SK-N-MC (cell line): ENCODE data around the gene CRELD1.

Experiments used
- DNase-seq: peaks from one replicate; pipeline ENCODE4 v3.0.0-alpha.2; 2011; ENCODE audit warnings: low read depth, low spot score
- H3K27ac ChIP-seq: fragments of 200-600 bp; sonication (generic); 2 replicates; pipeline ENCODE4 v1.5.1; 2016; ENCODE audit warnings: mixed run types
- H3K36me3 ChIP-seq: fragments of 200-600 bp; sonication (generic); 2 replicates; pipeline ENCODE4 v1.6.1; 2017; ENCODE audit warnings: antibody characterized with exemption, low read length, mixed read lengths; ENCODE audit not compliant: insufficient read depth
- H3K4me3 ChIP-seq: fragments of 200-600 bp; sonication (generic); 2 replicates; pipeline ENCODE4 v1.5.1; 2016
- H3K9ac ChIP-seq: fragments of 200-600 bp; sonication (generic); 2 replicates; pipeline ENCODE4 v1.8.0; 2017; ENCODE audit warnings: mixed run types, mixed read lengths; ENCODE audit not compliant: insufficient read length
- H3K9me3 ChIP-seq: fragments of 200-600 bp; sonication (generic); 2 replicates; pipeline ENCODE4 v1.6.1; 2017; ENCODE audit warnings: low read depth, mild to moderate bottlenecking, antibody characterized with exemption, low read length, moderate library complexity, mixed read lengths
- EZH2 ChIP-seq: fragments of 200-600 bp; sonication (generic); IDR thresholded peaks from one replicate; pipeline ENCODE4 v1.6.1; 2017; ENCODE audit warnings: antibody characterized with exemption
- FOXP2 ChIP-seq: optimal IDR thresholded peaks from 2 replicates; pipeline ENCODE3; 2011; ENCODE audit warnings: mild to moderate bottlenecking, moderate library complexity; ENCODE audit not compliant: insufficient read depth; ENCODE audit errors: extremely low read length, control extremely low read depth
- POLR2AphosphoS5 ChIP-seq: IDR thresholded peaks from 2 replicates; pipeline ENCODE4 v1.6.1; 2012; ENCODE audit warnings: mild to moderate bottlenecking, low read depth, low read length, borderline replicate concordance

Gene CRELD1

GRCh38 chr3:9933561-9934234 is at the start of gene CRELD1:
TSS of gene CRELD1 (plus strand) at chr3:9933834. CDS start at chr3:9934439, 605 bp downstream.
- Histone ChIP-seq H3K36me3 (no peaks in the 10 kb centered on the region), H3K27ac (no peak within 1 kb of the TSS), H3K9ac (peak within 1 kb of the TSS; percentile 73), H3K9me3 (no peaks in the 10 kb centered on the region), H3K4me3 (peak within 1 kb of the TSS; percentile 81)
- peak; percentile 28 for DNase-seq
- TF ChIP-seq POLR2AphosphoS5 (peak; percentile 71), FOXP2 (no peak)

GRCh38 chr3:9884555-9885165 is 49.0 kb upstream of the CRELD1 start:
- Histone ChIP-seq H3K27ac (no peak overlapping the region), H3K9me3 (no peaks in the 10 kb centered on the region), H3K9ac (no peak overlapping the region), H3K4me3 (no peak overlapping the region), H3K36me3 (no peaks in the 10 kb centered on the region)
- TF ChIP-seq POLR2AphosphoS5, result no peak
- no peak for TF ChIP-seq FOXP2
- TF ChIP-seq EZH2, result no peak
- DNase-seq, result no peak

- Histone ChIP-seq H3K9me3 (no peaks in the 10 kb centered on the region), H3K27ac (no peak overlapping the region), H3K36me3 (no peaks in the 10 kb centered on the region), H3K9ac (no peak overlapping the region), H3K4me3 (no peak overlapping the region)
- DNase-seq, result no peak
- TF ChIP-seq EZH2 (no peak), POLR2AphosphoS5 (no peak), FOXP2 (no peak)
These were observed 47.3 kb upstream of the CRELD1 start for GRCh38 chr3:9886328-9886727.

- no peak for DNase-seq
- Histone ChIP-seq H3K27ac (no peak overlapping the region), H3K4me3 (no peak overlapping the region), H3K9me3 (no peaks in the 10 kb centered on the region), H3K36me3 (peaks cover 2% of the 10 kb centered on the region; the same call in 1 of the 2 replicates), H3K9ac (no peak overlapping the region)
- TF ChIP-seq EZH2 (no peak), POLR2AphosphoS5 (no peak), FOXP2 (no peak)
These were observed 46.2 kb upstream of the CRELD1 start for GRCh38 chr3:9887480-9887879.

- Histone ChIP-seq H3K9ac (no peak overlapping the region), H3K9me3 (no peaks in the 10 kb centered on the region), H3K27ac (no peak overlapping the region), H3K36me3 (peaks cover 10% of the 10 kb centered on the region; the same call in 1 of the 2 replicates), H3K4me3 (no peak overlapping the region)
- TF ChIP-seq EZH2, result no peak
- no peak for TF ChIP-seq FOXP2
- TF ChIP-seq POLR2AphosphoS5, result no peak
- DNase-seq, result no peak
These were observed 45.1 kb upstream of the CRELD1 start for GRCh38 chr3:9888540-9888939.

GRCh38 chr3:9889405-9889804 is 44.2 kb upstream of the CRELD1 start:
- no peak overlapping the region for H3K4me3 ChIP-seq
- peaks cover 10% of the 10 kb centered on the region; the same call in 1 of the 2 replicates for H3K36me3 ChIP-seq
- no peaks in the 10 kb centered on the region for H3K9me3 ChIP-seq
- H3K27ac ChIP-seq, result no peak overlapping the region
- no peak for DNase-seq
- TF ChIP-seq EZH2, result no peak
- no peak for TF ChIP-seq POLR2AphosphoS5
- TF ChIP-seq FOXP2, result no peak
- no peak overlapping the region for H3K9ac ChIP-seq

- H3K9ac ChIP-seq, result peak within 1 kb of the TSS; percentile 89
- H3K27ac ChIP-seq, result peak within 1 kb of the TSS; percentile 36; the same call in 1 of the 2 replicates
- H3K36me3 ChIP-seq, result peaks cover 10% of the 10 kb centered on the region; the same call in 1 of the 2 replicates
- peak; percentile 26 for DNase-seq
- peak; percentile 93 for TF ChIP-seq POLR2AphosphoS5
- TF ChIP-seq FOXP2, result no peak
- peak within 1 kb of the TSS; percentile 89 for H3K4me3 ChIP-seq
- no peaks in the 10 kb centered on the region for H3K9me3 ChIP-seq
These were observed 43.2 kb upstream of the CRELD1 start, which contains the start of gene JAGN1 for GRCh38 chr3:9890249-9891071. TSS of gene JAGN1 (plus strand) at chr3:9890610. CDS start at chr3:9890723, 113 bp downstream.

GRCh38 chr3:9891072-9891622 is 42.5 kb upstream of the CRELD1 start:
- H3K9ac ChIP-seq, result peak overlapping the region; percentile 89
- H3K9me3 ChIP-seq, result no peaks in the 10 kb centered on the region
- peak overlapping the region; percentile 89 for H3K4me3 ChIP-seq
- H3K27ac ChIP-seq, result peak overlapping the region; percentile 36; the same call in 1 of the 2 replicates
- peaks cover 10% of the 10 kb centered on the region; the same call in 1 of the 2 replicates for H3K36me3 ChIP-seq
- DNase-seq, result no peak
- no peak for TF ChIP-seq POLR2AphosphoS5
- TF ChIP-seq FOXP2, result no peak
- no peak for TF ChIP-seq EZH2
